Kidney glomerular epithelial cell (primary cell): ENCODE results near the gene GPC6.
A peak's percentile ranks its signal among the peaks of the same experiment; 100 is the strongest.

Experiments used
- DNase-seq: peaks from one replicate; lab custom pipeline; 2025; lab: John Stamatoyannopoulos, UW

Gene GPC6

DNA sequence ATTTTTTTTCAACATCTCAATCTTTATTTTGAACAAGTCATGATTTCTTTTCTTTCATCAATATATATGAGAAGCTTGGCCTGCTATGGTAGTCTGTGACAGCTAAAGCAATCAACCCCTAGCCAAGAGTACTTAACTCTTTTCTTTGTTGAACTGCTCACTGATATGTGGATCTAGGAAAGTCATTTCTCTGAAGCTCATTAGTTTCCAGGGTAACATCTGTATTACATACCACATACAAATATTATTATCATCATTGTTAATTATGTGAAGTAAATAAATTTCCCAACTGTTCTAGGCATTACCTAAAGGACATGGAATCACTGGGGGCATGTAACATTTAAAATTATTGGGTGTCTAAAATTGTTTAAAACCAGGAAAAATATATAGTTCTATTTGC is 985.6 kb downstream of the GPC6 start:
- DNase-seq, result no peak

GRCh38 chr13:94214121-94214520 is 987.5 kb downstream of the GPC6 start:
- DNase-seq, result no peak

- no peak for DNase-seq
These were observed 988.4 kb downstream of the GPC6 start for GRCh38 chr13:94214975-94215374.

- DNase-seq, result no peak
These were observed 989.9 kb downstream of the GPC6 start for GRCh38 chr13:94216476-94216875.

DNA sequence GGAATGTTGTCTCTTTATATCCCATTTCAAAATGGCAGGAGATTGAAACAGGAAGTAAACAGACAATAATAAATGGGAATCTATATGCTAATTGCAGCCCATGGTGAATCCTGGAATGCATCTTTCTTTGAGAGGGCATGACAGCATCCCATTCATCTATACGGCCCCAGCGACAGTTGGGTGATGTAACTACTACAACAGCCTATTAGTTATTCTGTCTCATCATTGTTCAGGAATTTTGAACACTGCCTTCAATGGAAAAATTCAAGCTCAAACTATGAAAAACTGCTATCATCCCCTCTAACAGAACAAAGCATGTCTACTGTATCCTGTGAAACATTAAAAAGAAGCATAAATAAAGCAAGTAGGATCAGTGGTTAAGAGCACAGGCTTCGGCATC is 990.8 kb downstream of the GPC6 start:
- peak; percentile 8 for DNase-seq

GRCh38 chr13:94218537-94218936 is 991.9 kb downstream of the GPC6 start:
- no peak for DNase-seq

DNA sequence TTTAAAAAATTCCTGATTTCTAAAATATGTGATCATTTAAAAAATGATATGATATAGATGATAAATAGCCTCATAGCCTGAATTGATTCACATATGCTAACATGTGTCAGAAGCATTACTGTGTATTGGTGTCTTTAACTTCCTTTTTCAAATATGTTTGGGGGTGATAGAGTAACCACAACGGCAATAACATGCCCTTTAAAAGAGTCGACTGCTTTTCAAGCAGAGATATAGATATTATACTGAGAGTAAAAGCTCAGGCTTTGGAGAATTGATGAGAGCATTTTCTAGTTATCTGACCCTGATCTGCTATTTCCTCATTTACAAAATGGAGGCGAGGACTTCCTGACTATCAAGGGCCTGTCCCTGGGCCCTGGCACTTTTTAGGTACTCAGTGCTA is 992.3 kb downstream of the GPC6 start:
- no peak for DNase-seq

DNA sequence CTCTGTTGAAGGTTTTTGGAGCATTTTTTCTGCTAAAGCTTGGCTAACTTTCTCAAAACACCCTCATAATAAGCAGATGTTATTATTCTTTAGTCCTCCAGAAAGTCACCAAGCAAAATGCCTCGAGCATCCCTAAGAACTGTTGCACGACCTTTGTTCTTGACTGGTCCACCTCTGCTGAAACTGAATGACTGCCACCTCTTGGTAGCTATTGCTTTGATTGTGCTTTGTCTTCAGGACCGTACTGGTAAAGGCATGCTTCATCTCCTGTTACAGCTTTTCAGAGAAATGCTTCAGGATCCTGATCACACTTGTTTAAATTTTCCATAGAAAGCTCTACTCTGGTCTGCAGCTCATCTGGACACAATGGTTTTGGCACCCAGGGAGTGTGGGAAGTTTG is 998.1 kb downstream of the GPC6 start:
- DNase-seq, result no peak

- DNase-seq, result no peak
These were observed 1000.8 kb downstream of the GPC6 start for GRCh38 chr13:94227255-94227879.

GRCh38 chr13:94228763-94229162 is 1002.2 kb downstream of the GPC6 start:
- DNase-seq, result no peak

- no peak for DNase-seq
These were observed 1005.7 kb downstream of the GPC6 start for GRCh38 chr13:94232161-94232950.

- no peak for DNase-seq
These were observed 1006.3 kb downstream of the GPC6 start for GRCh38 chr13:94232956-94233355.

DNA sequence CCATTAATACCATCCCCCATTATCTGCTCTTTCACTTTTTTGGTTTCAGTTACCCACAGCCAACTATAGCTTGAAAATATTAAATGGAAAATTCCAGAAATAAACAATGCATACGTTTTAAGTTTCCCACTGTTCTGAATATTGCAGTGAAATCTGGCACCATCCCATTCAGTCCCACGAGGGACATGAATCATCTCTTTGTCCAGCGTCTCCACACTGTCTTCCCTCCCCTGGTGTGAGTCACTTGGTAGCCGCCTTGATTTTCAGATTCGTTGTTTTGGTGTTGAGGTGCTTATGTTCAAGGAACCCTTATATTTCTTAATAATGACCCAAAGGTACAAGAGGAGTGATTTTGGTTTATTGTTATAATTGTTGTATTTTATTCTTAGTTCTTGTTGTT is 1006.8 kb downstream of the GPC6 start:
- peak; percentile 88 for DNase-seq

GRCh38 chr13:94233837-94234236 is 1007.2 kb downstream of the GPC6 start:
- peak; percentile 53 for DNase-seq

DNA sequence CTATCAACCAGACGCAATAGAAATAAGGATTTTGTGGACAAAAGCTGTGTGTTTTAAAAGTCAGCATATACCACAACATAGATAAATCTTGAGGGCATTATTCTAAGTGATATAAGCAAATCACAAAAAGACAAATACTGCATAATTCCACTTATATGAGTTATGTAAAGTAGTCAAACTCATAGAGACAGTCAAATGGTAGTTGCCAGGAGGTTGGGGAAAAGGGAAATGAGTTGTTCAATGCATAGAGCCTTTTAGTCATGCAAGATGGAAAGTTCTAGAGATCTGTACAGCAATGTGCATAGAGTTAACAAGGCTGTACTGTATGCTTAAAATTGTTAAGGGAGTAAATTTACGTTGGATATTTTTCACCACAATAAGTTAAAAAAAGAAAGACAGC is 1008.1 kb downstream of the GPC6 start:
- no peak for DNase-seq

DNA sequence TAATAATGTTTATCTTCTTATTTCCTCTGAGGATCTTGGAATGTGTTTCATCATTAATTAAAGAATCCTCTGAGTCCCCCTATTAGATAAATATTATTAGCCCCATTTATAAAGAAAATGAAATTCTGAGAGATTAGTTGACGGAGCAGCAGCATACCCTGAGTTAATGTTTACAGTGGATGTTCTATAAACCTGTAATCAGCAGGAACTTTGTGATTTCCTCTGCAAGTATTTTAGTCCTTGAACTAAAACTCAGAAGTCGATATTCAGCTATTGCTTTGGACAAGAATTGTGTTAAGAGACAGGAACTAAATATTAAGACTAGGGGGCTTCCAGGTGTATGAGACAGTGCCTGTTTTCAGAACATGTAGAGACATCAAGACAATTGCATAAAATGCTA is 1009.5 kb downstream of the GPC6 start:
- DNase-seq, result no peak

DNA sequence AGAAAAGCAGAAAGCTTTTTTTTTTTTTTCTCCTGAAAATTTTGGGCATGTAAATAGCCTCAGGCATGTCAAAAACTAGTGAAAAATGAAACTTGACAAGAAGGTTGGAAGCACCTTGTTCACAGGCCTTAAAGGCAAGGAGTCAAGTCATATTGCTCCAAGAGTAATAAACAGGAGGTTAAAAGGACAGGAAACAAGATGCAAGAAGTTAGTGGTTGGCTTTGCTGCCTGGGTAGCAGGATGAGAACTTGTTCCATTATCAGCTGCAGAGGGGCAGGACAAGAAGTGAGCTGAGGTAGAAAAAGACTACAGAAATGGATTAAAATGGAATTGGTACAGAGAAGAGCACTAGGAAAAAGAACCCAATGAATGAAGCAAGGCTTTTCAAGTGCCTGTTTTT is 1010.3 kb downstream of the GPC6 start:
- DNase-seq, result no peak

DNA sequence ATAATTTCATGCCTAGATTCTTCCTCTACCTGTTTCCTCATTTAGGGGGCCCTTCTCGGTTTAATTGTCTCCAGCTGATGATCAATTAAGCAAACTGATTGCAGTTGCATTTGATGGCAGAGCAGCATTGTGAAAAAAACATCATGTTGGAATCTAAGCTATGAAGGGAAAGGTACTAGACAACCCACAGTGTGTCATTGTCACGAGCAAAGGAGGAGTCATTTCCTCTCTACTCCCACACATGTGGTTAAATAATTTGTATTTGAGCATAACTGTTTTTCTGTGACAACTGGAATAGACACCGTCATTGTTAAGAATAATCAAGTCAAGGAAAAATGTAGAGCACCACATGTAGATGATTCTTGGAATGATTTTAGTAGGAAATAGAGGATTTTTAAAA is 1012.5 kb downstream of the GPC6 start:
- DNase-seq, result peak; percentile 59

DNA sequence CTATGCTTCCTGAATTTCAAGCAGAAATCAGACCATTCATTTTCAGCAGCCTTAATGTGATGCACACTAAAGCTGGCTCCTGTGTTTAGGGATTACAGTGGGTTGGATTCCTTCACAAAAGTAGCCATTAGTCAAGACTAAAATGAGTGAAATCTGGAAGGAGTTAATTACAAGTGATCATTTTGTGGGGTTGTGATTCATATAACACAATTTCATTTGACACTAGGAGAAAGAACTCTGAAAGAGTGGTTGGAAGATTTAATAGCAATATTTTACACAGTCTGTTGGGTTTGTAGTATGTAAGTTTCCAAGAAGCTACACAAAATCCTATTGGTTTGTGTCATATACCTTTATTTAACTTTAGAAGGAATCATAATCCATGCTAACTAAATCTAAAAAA is 1015.9 kb downstream of the GPC6 start:
- no peak for DNase-seq

DNA sequence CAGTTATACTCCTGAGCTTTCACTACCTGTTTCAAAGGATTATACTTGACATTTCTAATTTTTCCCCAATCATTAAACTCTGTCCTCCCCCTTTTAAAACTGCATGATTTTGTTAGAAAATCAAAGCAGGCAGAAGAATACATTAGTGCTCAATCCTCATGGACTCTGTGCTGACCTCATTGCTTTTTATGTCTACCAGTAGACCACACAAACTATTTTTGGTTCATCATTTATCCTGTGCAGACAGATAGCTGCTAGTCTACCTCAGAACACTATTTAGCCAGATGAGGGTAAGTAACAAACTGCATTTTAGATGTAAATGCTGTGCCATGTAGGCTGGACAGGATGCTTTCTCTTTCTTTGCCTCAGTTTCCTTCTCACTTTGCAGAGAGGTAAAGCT is 1016.9 kb downstream of the GPC6 start:
- DNase-seq, result no peak

GRCh38 chr13:94246495-94246894 is 1019.9 kb downstream of the GPC6 start:
- no peak for DNase-seq

DNA sequence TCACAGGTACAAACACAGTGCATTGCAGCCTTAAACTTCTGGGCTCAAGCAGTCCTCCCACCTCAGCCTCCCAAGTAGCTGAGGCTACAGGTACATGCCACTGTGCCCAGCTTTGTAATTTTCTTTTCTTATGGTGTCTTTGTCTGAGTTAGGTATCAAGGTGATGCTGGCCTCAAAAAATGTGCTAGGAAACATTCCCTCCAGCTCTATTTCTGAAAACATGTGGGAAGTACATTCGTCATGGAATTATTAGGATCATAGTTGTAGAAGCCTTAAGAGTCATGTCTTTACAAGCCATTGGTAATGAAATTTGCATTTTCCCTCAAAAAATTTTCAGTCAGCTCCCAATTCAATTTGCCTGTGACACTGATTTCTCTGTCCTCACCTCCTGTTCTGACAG is 1021.3 kb downstream of the GPC6 start:
- no peak for DNase-seq

DNA sequence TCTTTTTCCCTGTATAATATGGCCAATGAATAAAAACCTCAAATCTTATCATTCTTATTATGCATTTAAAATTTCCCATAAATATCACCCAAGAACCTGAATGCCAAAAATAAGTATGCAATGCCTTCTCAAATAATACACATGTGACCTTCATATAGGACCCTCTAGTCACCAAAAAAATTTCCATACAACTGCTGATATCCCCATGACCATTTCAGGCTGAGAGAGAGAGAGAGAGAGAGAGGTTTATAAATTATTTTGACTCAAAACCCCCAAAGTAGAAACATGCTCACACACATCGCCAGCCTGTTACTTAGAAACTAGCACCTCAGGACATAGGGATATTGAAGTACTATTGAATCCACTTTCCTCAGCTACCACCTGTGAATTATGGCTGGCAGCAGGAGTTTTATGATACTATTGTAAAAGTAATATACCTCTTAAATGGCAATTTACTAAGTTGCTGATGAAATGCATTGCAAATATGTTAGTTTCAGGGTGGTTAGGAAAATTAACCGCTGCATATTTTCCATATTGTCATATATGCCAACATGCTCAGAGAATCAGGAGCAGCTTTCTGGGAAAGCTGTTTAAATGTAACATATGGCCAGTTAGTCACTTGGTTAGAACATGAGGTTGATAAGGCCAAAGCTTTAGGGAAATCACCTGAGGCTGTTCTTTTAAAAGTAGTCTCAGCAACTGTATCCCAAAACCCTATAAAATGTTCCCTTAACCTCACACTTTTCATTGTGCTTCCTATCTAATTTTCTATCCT is 1022.0 kb downstream of the GPC6 start:
- no peak for DNase-seq
